NCI-H2227 (cell line): Measurements from ENCODE around the gene LARP4B.

Source experiments
- DNase-seq: peaks from one replicate; lab custom pipeline; 2025; ENCODE audit not compliant: unreplicated experiment; lab: John Stamatoyannopoulos, UW

The LARP4B gene

GRCh38 chr10:811379-812175 lies 119.9 kb downstream of the LARP4B start:
- DNase-seq: no peak

DNA sequence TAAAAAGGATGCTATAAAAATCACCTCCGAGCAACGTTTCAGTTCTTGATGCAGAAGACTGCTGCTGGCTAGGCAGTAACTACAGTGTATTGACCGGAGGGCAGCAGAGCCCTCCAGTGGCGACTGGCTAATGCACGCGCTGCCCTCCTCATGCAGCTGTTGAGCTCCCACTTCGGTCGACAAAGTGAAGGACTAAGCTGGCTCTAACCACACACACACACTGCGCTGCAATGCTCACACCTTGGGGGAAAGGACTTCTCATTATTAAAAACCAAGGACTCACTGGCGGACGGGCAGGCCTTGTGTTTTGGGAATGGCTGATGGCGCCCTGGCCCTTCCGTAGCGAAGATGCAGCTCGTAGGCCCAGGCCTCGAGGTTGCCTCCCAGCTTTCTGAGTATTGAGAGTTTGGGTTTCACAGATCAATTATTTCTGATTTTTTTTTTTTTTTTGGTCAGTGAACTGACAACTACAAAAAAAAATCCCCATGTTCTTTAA lies 121.1 kb downstream of the LARP4B start:
- DNase-seq: peak; percentile 13

GRCh38 chr10:809671-810350 lies 121.7 kb downstream of the LARP4B start:
- DNase-seq: no peak

DNA sequence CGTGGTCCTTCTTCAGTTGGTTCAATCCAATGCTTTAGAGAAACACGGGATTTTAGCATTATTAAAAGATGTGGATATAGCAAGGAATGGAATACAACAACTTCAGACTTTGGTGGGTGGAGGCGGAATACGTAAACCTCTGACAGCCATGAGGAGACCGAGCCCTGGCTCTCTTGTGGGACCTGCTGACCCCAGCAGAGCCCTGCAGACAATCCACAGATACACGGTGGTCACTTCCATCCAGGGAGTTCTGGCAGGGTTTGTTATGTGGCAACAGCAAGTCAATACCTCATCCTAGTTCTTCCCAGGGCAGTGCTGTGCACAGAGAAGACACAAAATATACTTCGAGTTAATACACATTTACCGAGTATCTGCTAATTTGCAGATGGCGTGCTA lies 123.5 kb downstream of the LARP4B start:
- DNase-seq: no peak

GRCh38 chr10:807163-807957 lies 124.1 kb downstream of the LARP4B start:
- no peak for DNase-seq

DNA sequence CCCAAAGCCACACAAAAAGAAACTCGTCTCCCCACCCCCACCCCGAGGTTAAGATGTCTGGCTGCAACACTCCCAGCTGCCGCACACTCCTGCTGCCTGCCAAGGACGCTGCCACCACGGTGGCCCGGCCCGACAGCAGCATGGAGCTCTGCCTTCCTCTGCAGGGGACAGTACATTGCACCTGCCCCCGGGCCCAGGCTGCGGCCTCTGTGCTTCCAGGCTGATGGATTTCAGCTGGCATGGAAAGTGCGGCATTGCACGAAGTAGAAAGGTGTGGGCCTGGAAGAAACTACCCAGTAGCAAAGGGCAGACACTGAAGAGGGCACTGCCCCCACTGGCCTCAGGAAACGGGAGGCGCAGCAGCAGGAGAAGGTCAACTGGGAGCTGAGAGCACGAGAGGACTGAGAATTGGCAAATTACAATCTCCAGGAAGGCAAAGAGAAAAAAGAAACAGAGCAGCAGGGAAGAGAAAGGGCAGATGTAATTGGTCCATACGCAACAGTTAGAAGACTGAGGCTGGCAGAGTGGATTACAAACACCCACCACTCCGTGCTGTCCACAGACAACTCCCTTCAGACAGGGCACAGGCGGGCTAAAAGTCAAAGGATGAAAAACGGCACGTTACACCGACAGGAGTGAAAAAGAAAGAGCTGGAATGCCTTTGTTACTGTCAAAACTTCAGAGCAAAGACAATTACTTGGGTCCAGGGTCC lies 124.9 kb downstream of the LARP4B start:
- DNase-seq: peak; percentile 3

GRCh38 chr10:805620-806305 lies 125.7 kb downstream of the LARP4B start:
- DNase-seq: no peak

DNA sequence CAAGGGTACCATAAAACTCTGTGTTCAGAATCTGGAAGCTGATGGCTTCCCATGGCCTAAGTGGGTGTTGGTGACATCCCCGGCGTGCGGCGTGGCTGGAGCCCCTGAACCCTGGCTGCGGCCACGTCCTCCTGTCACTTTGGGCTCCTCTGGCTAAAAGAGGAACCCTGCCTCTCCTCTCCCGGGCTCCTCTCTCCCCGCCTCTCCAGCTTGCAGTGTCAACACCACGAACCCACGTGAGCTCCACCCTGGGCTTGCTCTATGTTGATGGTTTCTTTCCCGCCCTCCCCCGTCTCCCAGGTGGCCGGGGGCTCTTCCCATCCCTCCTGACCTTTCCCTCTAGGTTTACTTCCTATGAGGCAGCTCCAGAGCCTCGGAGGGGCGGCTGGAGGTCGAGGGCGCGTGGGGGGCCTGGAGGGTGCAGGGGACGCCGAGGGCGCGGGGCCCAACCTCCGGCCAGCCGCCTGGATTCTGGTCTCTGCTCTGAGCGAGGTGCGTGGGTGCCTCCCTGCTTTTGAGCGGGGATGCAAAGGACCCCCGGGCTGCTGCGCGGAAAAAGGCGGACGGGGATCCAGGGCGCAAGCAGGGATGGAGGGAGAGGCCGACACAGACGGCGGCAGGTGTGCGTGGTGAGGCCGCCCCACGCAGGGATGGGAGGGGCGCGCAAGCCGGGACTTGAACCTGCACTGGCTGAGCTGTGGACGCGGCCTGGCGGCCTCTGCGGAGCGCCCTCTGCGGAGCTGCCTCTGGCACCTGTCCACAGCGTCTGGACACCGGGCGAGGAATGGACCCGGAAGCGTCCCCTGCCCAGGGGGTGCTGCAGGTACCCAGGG lies 126.5 kb downstream of the LARP4B start:
- DNase-seq: no peak

DNA sequence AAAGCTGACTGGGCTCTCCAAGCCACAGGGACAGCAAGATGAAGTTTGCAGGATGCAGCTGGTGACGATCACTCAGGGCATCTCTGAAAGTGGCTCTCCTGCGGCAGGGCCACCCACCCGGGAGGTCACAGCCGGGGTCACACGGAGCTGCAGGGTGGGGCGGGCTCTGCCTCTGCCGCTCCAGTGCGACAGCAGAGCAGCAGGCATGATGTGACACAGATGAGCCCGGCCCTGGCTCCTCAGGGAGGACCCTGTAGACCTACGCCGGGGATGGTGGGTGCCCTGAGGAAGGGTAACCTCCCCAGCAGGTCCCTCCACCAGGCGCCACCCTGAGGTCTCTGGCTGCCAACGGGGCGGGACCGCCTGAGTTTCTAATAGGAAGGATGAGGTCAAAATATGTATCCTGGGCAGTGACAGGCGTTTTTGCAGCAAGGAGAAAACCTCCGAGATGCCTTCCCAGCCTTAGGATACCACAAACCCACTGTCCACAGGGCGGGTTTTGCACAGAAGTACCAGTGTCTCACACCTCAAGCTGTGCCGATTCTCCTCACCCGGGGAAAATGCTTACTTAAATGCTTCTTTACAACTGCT lies 127.2 kb downstream of the LARP4B start:
- no peak for DNase-seq

DNA sequence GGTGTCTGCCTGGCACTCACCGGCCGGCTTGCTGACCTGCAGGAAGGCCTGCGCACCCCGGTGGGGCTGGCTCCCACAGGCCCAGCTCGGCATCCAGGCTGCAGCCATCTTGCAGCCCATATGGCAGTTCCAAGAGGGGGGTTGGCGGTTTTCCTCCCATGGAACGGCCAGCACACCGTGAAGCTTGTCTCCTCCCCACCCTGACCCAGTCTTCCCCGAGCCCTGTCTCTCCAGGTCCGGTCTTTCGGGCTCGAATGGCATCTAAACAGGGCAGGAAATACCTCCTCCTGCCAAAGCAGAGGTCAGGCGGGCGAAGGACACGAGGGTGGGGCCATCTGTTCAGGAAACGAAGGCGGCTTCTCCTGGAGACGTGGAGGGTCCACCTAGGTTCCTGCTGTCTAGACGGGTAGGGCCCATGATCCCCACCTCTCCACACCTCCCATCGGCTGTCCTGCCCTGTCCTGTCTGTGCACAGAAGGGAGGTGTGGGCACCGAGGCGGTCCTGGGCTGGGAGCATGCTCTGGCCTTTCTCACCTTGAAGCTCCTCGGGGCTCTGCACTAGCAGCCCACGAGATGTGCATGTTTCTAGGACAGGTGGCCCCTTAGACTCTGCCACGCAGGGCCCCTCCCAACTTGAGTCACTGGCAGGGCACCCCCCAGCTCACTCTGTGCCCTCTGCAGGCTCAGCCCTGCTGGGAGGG lies 128.3 kb downstream of the LARP4B start:
- no peak for DNase-seq

DNA sequence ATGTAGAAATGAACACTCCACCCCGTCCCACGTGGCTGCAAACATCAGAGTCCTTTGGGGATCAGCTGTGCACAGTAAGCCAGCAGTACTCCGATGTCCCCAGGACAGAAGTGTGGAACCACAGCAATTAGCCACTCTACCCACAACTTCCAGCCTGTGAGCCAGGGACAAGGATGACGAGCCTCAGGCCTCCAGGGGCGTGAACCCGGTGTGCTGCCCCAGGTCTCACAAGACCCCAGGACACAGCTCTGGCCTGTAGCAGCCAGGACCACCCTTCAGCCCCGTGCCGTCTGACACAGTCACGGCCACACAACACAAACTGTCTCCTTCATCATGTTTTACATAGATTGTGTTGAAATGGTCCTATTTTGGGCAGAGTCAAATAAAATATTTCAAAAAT lies 129.0 kb downstream of the LARP4B start:
- DNase-seq: no peak

DNA sequence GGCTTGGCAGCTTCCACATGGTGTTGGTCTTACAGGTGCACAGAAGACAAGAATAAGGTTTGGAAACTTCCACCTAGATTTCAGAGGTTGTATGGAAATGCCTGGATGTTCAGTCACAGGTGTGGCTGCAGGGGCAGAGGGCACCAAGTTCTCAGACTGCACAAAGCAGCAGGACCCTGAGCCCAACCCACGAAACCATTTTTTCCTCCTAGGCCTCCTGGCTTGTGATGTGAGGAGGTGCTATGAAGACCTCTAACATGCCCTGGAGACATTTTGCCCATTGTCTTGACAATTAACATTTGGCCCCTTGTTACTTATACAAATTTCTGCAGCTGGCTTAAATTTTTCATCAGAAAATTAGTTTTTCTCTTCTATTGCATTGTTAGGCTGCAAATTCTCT lies 134.3 kb downstream of the LARP4B start:
- DNase-seq: no peak

DNA sequence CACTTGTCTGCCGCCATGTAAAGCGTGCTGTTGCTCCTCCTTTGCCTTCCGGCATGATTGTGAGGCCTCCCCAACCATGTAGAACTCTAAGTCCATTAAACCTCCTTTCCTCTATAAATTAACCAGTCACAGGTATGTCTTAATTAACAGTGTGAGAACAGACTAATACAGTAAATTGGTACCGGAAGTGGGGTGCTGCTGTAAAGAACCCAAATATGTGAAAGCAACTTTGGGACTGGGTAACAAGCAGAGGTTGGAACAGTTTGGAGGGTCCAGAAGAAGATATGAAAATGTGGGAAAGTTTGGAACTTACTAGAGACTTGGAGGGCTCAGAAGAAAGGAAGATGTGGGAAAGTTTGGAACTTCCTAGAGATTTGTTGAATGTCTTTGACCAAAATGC lies 135.3 kb downstream of the LARP4B start:
- DNase-seq: no peak

DNA sequence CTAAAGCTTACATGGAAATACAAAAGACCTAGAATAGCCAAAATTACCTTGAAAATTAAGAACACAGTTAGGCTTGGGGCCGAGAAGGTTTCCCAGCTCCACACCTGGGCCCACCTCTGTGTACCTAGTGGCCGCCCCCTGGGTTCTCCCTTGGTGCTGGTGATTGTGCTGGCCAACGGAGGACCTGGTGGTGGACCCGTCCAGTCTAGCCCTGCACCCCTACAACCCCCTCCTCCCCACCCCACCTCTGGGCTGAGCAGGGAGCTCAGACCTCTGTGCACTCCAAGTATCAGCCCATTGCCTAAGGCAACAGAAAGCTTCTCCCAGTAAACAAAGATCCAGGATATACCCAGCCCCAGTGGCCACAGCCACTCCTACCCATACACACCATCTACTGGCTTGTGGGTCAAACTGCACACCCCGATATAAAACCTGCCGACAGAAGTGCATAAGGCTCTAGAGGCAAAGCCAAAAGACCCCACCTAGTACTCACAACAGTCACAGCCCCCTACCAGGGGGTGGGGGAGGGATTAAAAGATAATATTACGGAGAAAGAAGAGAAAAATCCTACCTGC lies 137.0 kb downstream of the LARP4B start:
- DNase-seq: no peak

DNA sequence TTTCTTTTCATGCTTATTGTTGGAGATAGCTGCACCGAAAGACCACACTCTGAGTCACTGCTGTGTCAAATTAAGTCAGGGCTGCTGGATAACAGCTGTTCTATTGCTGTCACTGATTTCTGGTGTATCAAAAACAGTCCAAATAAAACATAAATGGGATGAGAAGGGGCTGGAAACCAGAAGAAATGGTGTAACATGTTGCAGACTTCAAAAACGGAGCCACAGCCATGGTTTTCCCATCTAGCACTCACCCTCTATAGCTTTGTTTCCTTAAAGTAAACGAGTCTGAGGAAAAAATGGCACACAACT lies 138.8 kb downstream of the LARP4B start:
- no peak for DNase-seq

GRCh38 chr10:792083-792791 lies 139.3 kb downstream of the LARP4B start:
- DNase-seq: no peak

DNA sequence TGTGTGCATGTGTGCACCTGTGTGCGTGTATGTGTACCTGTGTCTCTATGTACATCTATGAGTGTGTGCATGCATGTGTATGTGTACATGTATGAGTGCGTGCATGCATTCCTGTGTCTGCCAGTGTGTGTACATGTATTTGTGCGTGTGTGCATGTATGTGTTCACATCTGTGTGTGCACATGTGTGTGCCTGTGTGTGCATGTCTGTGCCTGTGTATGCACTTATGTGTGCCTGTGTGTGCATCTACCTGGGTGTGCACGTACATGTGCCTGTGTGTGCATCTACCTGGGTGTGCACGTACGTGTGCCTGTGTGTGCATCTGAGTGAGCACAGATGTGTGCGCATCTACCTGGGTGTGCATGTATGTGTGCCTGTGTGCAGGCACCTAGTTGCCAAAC lies 139.9 kb downstream of the LARP4B start:
- no peak for DNase-seq
